H1 (cell line): ENCODE measurements around the gene MORN4. TPM values are rescaled to one million over a fixed set of nuclear protein-coding genes. Genes with fewer than 3 reads are reported as not detected.

Experiments
- CTCF ChIA-PET: fragments of 300-600 bp; sonication (Branson Sonifier 250); formaldehyde crosslinking; loops from one replicate; lab custom pipeline; 2021; ENCODE audit not compliant: partially characterized antibody; lab: Charles Lee
- POLR2A ChIA-PET: fragments of 300-600 bp; sonication (Branson Sonifier 250); formaldehyde crosslinking; loops from one replicate; lab custom pipeline; 2021; ENCODE audit warnings: inconsistent platforms; ENCODE audit not compliant: partially characterized antibody; lab: Charles Lee
- DNase-seq, 2 experiments: peaks; one replicate each; pipeline versions ENCODE4 v3.0.0 to v3.0.0-alpha.2; 2010 to 2022; ENCODE audit warnings: low spot score in 2 of 2, low read depth in 1 of 2, mixed read lengths in 1 of 2
- FAIRE-seq: peaks from 2 replicates; lab custom pipeline; 2011; peaks lifted over from hg19 to GRCh38; lab: Jason Lieb, UNC
- H2AFZ ChIP-seq: 2 replicates; pipeline ENCODE4 v1.8.1; 2012; ENCODE audit warnings: low read length, inconsistent platforms
- H2AK5ac ChIP-seq: 2 replicates; pipeline ENCODE4 v1.6.1; 2013; ENCODE audit warnings: low read depth, low read length
- H2BK120ac ChIP-seq: replicated peaks from 2 replicates; pipeline ENCODE3; 2013; ENCODE audit warnings: low read depth, low read length, inconsistent platforms
- H2BK12ac ChIP-seq: 2 replicates; pipeline ENCODE4 v1.6.1; 2013; ENCODE audit warnings: low read depth, low read length
- H2BK15ac ChIP-seq: 2 replicates; pipeline ENCODE4 v1.6.1; 2013; ENCODE audit warnings: low read length
- H2BK20ac ChIP-seq: 2 replicates; pipeline ENCODE4 v1.6.1; 2013; ENCODE audit warnings: low read length
- H2BK5ac ChIP-seq: 2 replicates; pipeline ENCODE4 v1.6.1; 2013; ENCODE audit warnings: low read depth, low read length
- H3K14ac ChIP-seq: 2 replicates; pipeline ENCODE4 v1.6.1; 2013; ENCODE audit warnings: inconsistent platforms; ENCODE audit not compliant: insufficient read length
- H3K18ac ChIP-seq: 2 replicates; pipeline ENCODE4 v1.6.1; 2013; ENCODE audit warnings: low read length; ENCODE audit errors: extremely low read depth
- H3K23ac ChIP-seq: 2 replicates; pipeline ENCODE4 v1.6.1; 2013; ENCODE audit warnings: inconsistent platforms; ENCODE audit not compliant: insufficient read length
- H3K23me2 ChIP-seq: 2 replicates; pipeline ENCODE4 v1.6.1; 2013; ENCODE audit warnings: low read depth, low read length
- H3K27ac ChIP-seq: 2 replicates; pipeline ENCODE4 v1.6.1; 2011; ENCODE audit warnings: low read depth, low read length, inconsistent platforms
- H3K27me3 ChIP-seq, 4 experiments: replicated peaks in 1 of 4; 1 replicate in 1 of 4; 2 replicates in 3 of 4; pipeline versions ENCODE4 v1.6.1 to v1.8.1; 2011 to 2013; ENCODE audit warnings: low read length in 3 of 4, mild to moderate bottlenecking in 3 of 4, inconsistent platforms in 2 of 4, mixed read lengths in 2 of 4, moderate library complexity in 1 of 4; ENCODE audit not compliant: control insufficient read depth in 3 of 4, insufficient read depth in 3 of 4; ENCODE audit errors: extremely low read depth in 1 of 4
- H3K36me3 ChIP-seq, 4 experiments: 2 replicates each; pipeline versions ENCODE4 v1.6.1 to v1.8.1; 2011 to 2013; ENCODE audit warnings: mild to moderate bottlenecking in 4 of 4, low read length in 3 of 4, moderate library complexity in 2 of 4, control low read depth in 1 of 4, inconsistent platforms in 1 of 4; ENCODE audit not compliant: insufficient read depth in 4 of 4, control insufficient read depth in 2 of 4
- H3K4ac ChIP-seq: replicated peaks from 2 replicates; pipeline ENCODE3; 2013; ENCODE audit warnings: low read length, low read depth, mixed read lengths, inconsistent platforms; ENCODE audit not compliant: insufficient read length
- H3K4me1 ChIP-seq, 4 experiments: replicated peaks in 1 of 4; 1 replicate in 1 of 4; 2 replicates in 3 of 4; pipeline versions ENCODE4 v1.6.1 to v1.8.1; 2011 to 2013; ENCODE audit warnings: low read length in 3 of 4, inconsistent platforms in 2 of 4, mixed read lengths in 1 of 4; ENCODE audit not compliant: insufficient read depth in 4 of 4, control insufficient read depth in 3 of 4
- H3K4me2 ChIP-seq, 2 experiments: 2 replicates each; pipeline versions ENCODE4 v1.6.1 to v1.8.1; 2011 to 2013; ENCODE audit warnings: low read depth in 2 of 2, low read length in 2 of 2, control low read depth in 1 of 2, inconsistent platforms in 1 of 2, mild to moderate bottlenecking in 1 of 2; ENCODE audit not compliant: insufficient read depth in 1 of 2
- H3K4me3 ChIP-seq, 4 experiments: fragments of 200-600, 300-600 bp in 1 of 4; sonication (generic), shearing (Covaris generic), sonication (Bioruptor Twin) in 1 of 4; 2 replicates each; pipeline versions ENCODE4 v1.5.1 to v1.8.1; 2011 to 2016; ENCODE audit warnings: low read length in 4 of 4, low read depth in 3 of 4, control low read depth in 2 of 4, inconsistent platforms in 2 of 4, mild to moderate bottlenecking in 2 of 4, mixed read lengths in 1 of 4, moderate library complexity in 1 of 4; ENCODE audit not compliant: insufficient read depth in 2 of 4; ENCODE audit errors: extremely low read depth in 1 of 4
- H3K56ac ChIP-seq: replicated peaks from 2 replicates; pipeline ENCODE3; 2013; ENCODE audit warnings: low read depth, mild to moderate bottlenecking, mixed read lengths, low read length, inconsistent platforms; ENCODE audit not compliant: insufficient read length
- H3K79me1 ChIP-seq: 2 replicates; pipeline ENCODE4 v1.6.1; 2013; ENCODE audit warnings: low read depth, low read length, control low read depth
- H3K79me2 ChIP-seq, 2 experiments: 2 replicates each; pipeline versions ENCODE4 v1.6.1 to v1.8.1; 2012 to 2013; ENCODE audit warnings: low read length in 2 of 2, mild to moderate bottlenecking in 2 of 2, inconsistent platforms in 1 of 2; ENCODE audit not compliant: insufficient read depth in 2 of 2, control insufficient read depth in 1 of 2
- H3K9ac ChIP-seq, 4 experiments: replicated peaks in 1 of 4; 1 replicate in 1 of 4; 2 replicates in 3 of 4; pipeline versions ENCODE4 v1.6.1 to v1.8.1; 2011 to 2013; ENCODE audit warnings: low read depth in 3 of 4, low read length in 3 of 4, control low read depth in 2 of 4, mild to moderate bottlenecking in 2 of 4, moderate library complexity in 2 of 4, inconsistent platforms in 1 of 4; ENCODE audit errors: extremely low read depth in 1 of 4
- H3K9me3 ChIP-seq, 2 experiments: 2 replicates each; pipeline versions ENCODE4 v1.6.1 to v1.8.1; 2012 to 2013; ENCODE audit warnings: mild to moderate bottlenecking in 2 of 2, moderate library complexity in 2 of 2, control low read depth in 1 of 2, inconsistent platforms in 1 of 2, low read depth in 1 of 2, low read length in 1 of 2, mixed read lengths in 1 of 2; ENCODE audit not compliant: insufficient read depth in 2 of 2
- H4K20me1 ChIP-seq, 2 experiments: replicated peaks in 1 of 2; 2 replicates each; pipeline versions ENCODE3 to v1.8.1; 2011 to 2013; ENCODE audit warnings: inconsistent platforms in 2 of 2, low read length in 2 of 2, mild to moderate bottlenecking in 1 of 2; ENCODE audit not compliant: insufficient read depth in 2 of 2, control insufficient read depth in 1 of 2
- H4K5ac ChIP-seq: 2 replicates; pipeline ENCODE4 v1.6.1; 2013; ENCODE audit warnings: low read length, low read depth, mixed read lengths, inconsistent platforms; ENCODE audit not compliant: insufficient read length
- H4K8ac ChIP-seq: 2 replicates; pipeline ENCODE4 v1.8.0; 2013; ENCODE audit warnings: mild to moderate bottlenecking, moderate library complexity, low read length, inconsistent platforms; ENCODE audit not compliant: insufficient read depth; ENCODE audit errors: extremely low read depth
- H4K91ac ChIP-seq: replicated peaks from 2 replicates; pipeline ENCODE3; 2013; ENCODE audit warnings: low read length, mixed read lengths, inconsistent platforms; ENCODE audit not compliant: insufficient read length
- POU5F1 ChIP-seq: IDR thresholded peaks from 2 replicates; pipeline ENCODE4 v1.6.1; 2011; ENCODE audit warnings: low read depth, mild to moderate bottlenecking, low read length, moderate library complexity
- WGBS, 2 experiments: shearing (Covaris generic) in 1 of 2; methylation state at CpG; one replicate each; pipeline versions ENCODE4 v1.1.6 to v1.1.7; 2013 to 2015; ENCODE audit warnings: low lambda C conversion rate in 2 of 2, mixed read lengths in 2 of 2, inconsistent platforms in 1 of 2, low coverage in 1 of 2, missing lambda C conversion rate in 1 of 2; ENCODE audit not compliant: insufficient replicate concordance in 2 of 2, insufficient coverage in 1 of 2, insufficient read length in 1 of 2; ENCODE audit errors: extremely low coverage in 1 of 2, missing lambda C conversion rate in 1 of 2; 5-methylcytosine and 5-hydroxymethylcytosine counted together
- polyA plus RNA-seq, 7 experiments: library from polyadenylated mRNA; depleted of rRNA in 3 of 7; stranded (reverse) in 5 of 7; unstranded in 2 of 7; fragments of >200 nt in 5 of 7; fragments of 200-250 nt in 2 of 7; gene quantifications; 1 replicate in 5 of 7; 2 replicates in 1 of 7; 4 replicates in 1 of 7; pipeline versions ENCODE4 v1.2.1 to v1.2.3, GENCODE V29; 2011 to 2013; ENCODE audit warnings: missing spikeins in 2 of 7, mixed read lengths in 2 of 7
- total RNA-seq: library from RNA; stranded (reverse); fragmentation: NEBNext Ultra II Directional; extraction: Animal tissue kit (Norgen Biotek cat#: 25700); gene quantifications from 2 replicates; pipeline ENCODE4 v1.2.1, GENCODE V29; 2021

MORN4 gene
- total and polyA plus RNA-seq, 2 of the 8 experiments (the other 6 are each of a cell fraction or from before 2014, with no cell fraction given): 13.6 to 22.0 TPM

GRCh38 chr10:97664282-97664850 is 31.1 kb upstream of the MORN4 start:
- CTCF ChIA-PET: interaction anchor here (1.4 kb wide), 1 partner anchor 38 kb away, joined by 6 read pairs; no protein-coding TSS in a partner anchor
- no peak for TF ChIP-seq POU5F1

More at GRCh38 chr10:97664282-97664850, 31.1 kb upstream of the MORN4 start:
- H3K4ac ChIP-seq: no peak overlapping the region
- H3K4me1 ChIP-seq: no peaks in the 10 kb centered on the region
- no peak overlapping the region for H3K9ac ChIP-seq
- no peak overlapping the region for H3K4me2 ChIP-seq
- DNase-seq (no peak), FAIRE-seq (no peak)
- no peak overlapping the region for H3K23ac ChIP-seq
- no peaks in the 10 kb centered on the region for H3K79me2 ChIP-seq
- no peak overlapping the region for H4K8ac ChIP-seq
- no peaks in the 10 kb centered on the region for H3K23me2 ChIP-seq
- POLR2A ChIA-PET: no interaction called here
- H2AK5ac ChIP-seq: no peak overlapping the region
- H3K27ac ChIP-seq: no peak overlapping the region
- peaks cover 8 to 40% (median 25%) of the 10 kb centered on the region in 4 experiments; a peak in 7 of 8 replicates for H3K36me3 ChIP-seq
- no peaks in the 10 kb centered on the region for H3K79me1 ChIP-seq
- H4K5ac ChIP-seq: no peak overlapping the region
- H2BK12ac ChIP-seq: no peak overlapping the region
- WGBS, 2 experiments: 95% methylated on average over 1 of the region's 1 CpG; no CpG with 5 or more reads in 1 of the 2 experiments
- no peaks in the 10 kb centered on the region for H3K27me3 ChIP-seq
- H3K56ac ChIP-seq: no peak overlapping the region
- H2AFZ ChIP-seq: no peak overlapping the region
- peaks cover 0 to 4% of the 10 kb centered on the region in 2 experiments for H4K20me1 ChIP-seq
- H3K14ac ChIP-seq: no peak overlapping the region
- H2BK120ac ChIP-seq: no peak overlapping the region
- no peak overlapping the region for H2BK5ac ChIP-seq
- H3K4me3 ChIP-seq: no peak overlapping the region
- no peak overlapping the region for H2BK20ac ChIP-seq
- H4K91ac ChIP-seq: no peak overlapping the region
- no peak overlapping the region for H2BK15ac ChIP-seq
- H3K9me3 ChIP-seq: no peaks in the 10 kb centered on the region
- H3K18ac ChIP-seq: no peak overlapping the region
